HepG2 (cell line): ENCODE data around the gene TECTA. TPM values are rescaled to one million over a fixed set of nuclear protein-coding genes. Genes with fewer than 3 reads are reported as not detected.
A peak's percentile ranks its signal among the peaks of the same experiment; 100 is the strongest.

Experiments
- FOSL2 ChIP-seq: sonication (generic); formaldehyde crosslinking; IDR thresholded peaks from 2 replicates; pipeline ENCODE4 v1.4.0; 2020; ENCODE audit warnings: missing genetic modification reagents
- FOXC1 ChIP-seq: sonication (generic); formaldehyde crosslinking; IDR thresholded peaks from 2 replicates; pipeline ENCODE4 v1.8.0; 2022; ENCODE audit warnings: mild to moderate bottlenecking, missing genetic modification reagents, borderline replicate concordance
- FOXK2 ChIP-seq: fragments of 450-650 bp; IDR thresholded peaks from 2 replicates; pipeline ENCODE4 v1.6.1; 2016
- HNF4A ChIP-seq: sonication (generic); formaldehyde crosslinking; IDR thresholded peaks from 2 replicates; pipeline ENCODE4 v1.4.0; 2020; ENCODE audit warnings: missing genetic modification reagents
- ISL2 ChIP-seq: sonication (generic); formaldehyde crosslinking; IDR thresholded peaks from 2 replicates; pipeline ENCODE4 v1.5.0; 2020; ENCODE audit warnings: missing genetic modification reagents
- MAFF ChIP-seq: IDR thresholded peaks from 2 replicates; pipeline ENCODE4 v1.6.1; 2011; ENCODE audit warnings: low read depth, low read length, improper control_type of control experiment
- MIER2 ChIP-seq: IDR thresholded peaks from 2 replicates; pipeline ENCODE4 v1.6.1; 2016; ENCODE audit warnings: missing biosample characterization, missing genetic modification reagents
- NCOR1 ChIP-seq: fragments of 200-600 bp; sonication (generic); IDR thresholded peaks from 2 replicates; pipeline ENCODE4 v1.7.0; 2017; ENCODE audit warnings: antibody characterized with exemption, low read length, borderline replicate concordance
- RXRB ChIP-seq: IDR thresholded peaks from 2 replicates; pipeline ENCODE4 v1.6.1; 2016; ENCODE audit warnings: borderline replicate concordance, missing genetic modification reagents, missing compliant biosample characterization
- TBX3 ChIP-seq: fragments of 450-650 bp; IDR thresholded peaks from 2 replicates; pipeline ENCODE4 v1.6.1; 2017; ENCODE audit warnings: antibody characterized with exemption, mild to moderate bottlenecking, inconsistent platforms, borderline replicate concordance
- ZFP37 ChIP-seq: sonication (generic); formaldehyde crosslinking; IDR thresholded peaks from 2 replicates; pipeline ENCODE4 v1.4.0; 2020; ENCODE audit warnings: missing genetic modification reagents, borderline replicate concordance
- ZFP90 ChIP-seq: sonication (generic); formaldehyde crosslinking; IDR thresholded peaks from 2 replicates; pipeline ENCODE4 v1.8.0; 2022; ENCODE audit warnings: missing genetic modification reagents, mild to moderate bottlenecking, inconsistent platforms, borderline replicate concordance
- ZNF205 ChIP-seq: IDR thresholded peaks from 2 replicates; pipeline ENCODE4 v1.6.1; 2018; ENCODE audit warnings: missing biosample characterization, missing genetic modification reagents
- polyA plus RNA-seq, 8 experiments: library from polyadenylated mRNA; depleted of rRNA in 3 of 8; stranded (reverse) in 7 of 8; unstranded in 1 of 8; fragments of >200 nt; fragmentation: Illumina TruSeq in 4 of 8; extraction: Trizol in 4 of 8; gene quantifications; 2 replicates each; pipeline versions ENCODE4 v1.2.1 to v1.2.3, GENCODE V29; 2011 to 2016; ENCODE audit warnings: low read depth in 4 of 8, missing spikeins in 1 of 8, mixed read lengths in 1 of 8; ENCODE audit not compliant: insufficient read depth in 1 of 8
- total RNA-seq, 5 experiments: library from RNA; depleted of rRNA; stranded (reverse); fragments of >200 nt; fragmentation: Illumina TruSeq; extraction: Trizol; gene quantifications; 2 replicates each; pipeline ENCODE4 v1.2.3, GENCODE V29; 2016; ENCODE audit warnings: low read depth in 1 of 5
- TF ChIP-seq, protein P1 (sequence below): sonication (generic); formaldehyde crosslinking; IDR thresholded peaks from 2 replicates; pipeline ENCODE4 v1.5.1; 2020; ENCODE audit warnings: mild to moderate bottlenecking, missing genetic modification reagents, moderate library complexity
- TF ChIP-seq, protein P2 (sequence below): sonication (generic); formaldehyde crosslinking; IDR thresholded peaks from 2 replicates; pipeline ENCODE4 v1.4.0; 2020; ENCODE audit warnings: missing genetic modification reagents
- TF ChIP-seq, protein P3 (sequence below): sonication (generic); formaldehyde crosslinking; IDR thresholded peaks from 2 replicates; pipeline ENCODE4 v1.5.0; 2020; ENCODE audit warnings: mild to moderate bottlenecking, missing genetic modification reagents, borderline replicate concordance
- TF ChIP-seq, protein P4 (sequence below): sonication (generic); formaldehyde crosslinking; IDR thresholded peaks from 2 replicates; pipeline ENCODE4 v1.4.0; 2020; ENCODE audit warnings: mild to moderate bottlenecking, missing genetic modification reagents
- TF ChIP-seq, protein P5 (sequence below): sonication (generic); formaldehyde crosslinking; conservative IDR thresholded peaks from 2 replicates; pipeline ENCODE4 v1.4.0; 2020; ENCODE audit warnings: missing genetic modification reagents
- TF ChIP-seq, protein P6 (sequence below): IDR thresholded peaks from 2 replicates; pipeline ENCODE4 v1.6.1; 2016; ENCODE audit warnings: mild to moderate bottlenecking
- TF ChIP-seq, protein P7 (sequence below): sonication (generic); formaldehyde crosslinking; IDR thresholded peaks from 2 replicates; pipeline ENCODE4 v1.4.0; 2020; ENCODE audit warnings: missing genetic modification reagents, low read depth, mild to moderate bottlenecking, borderline replicate concordance

Gene TECTA
- total and polyA plus RNA-seq, 2 of the 13 experiments (the other 11 are each of a cell fraction or from before 2014, with no cell fraction given), result 0.04 to 0.17 TPM

DNA sequence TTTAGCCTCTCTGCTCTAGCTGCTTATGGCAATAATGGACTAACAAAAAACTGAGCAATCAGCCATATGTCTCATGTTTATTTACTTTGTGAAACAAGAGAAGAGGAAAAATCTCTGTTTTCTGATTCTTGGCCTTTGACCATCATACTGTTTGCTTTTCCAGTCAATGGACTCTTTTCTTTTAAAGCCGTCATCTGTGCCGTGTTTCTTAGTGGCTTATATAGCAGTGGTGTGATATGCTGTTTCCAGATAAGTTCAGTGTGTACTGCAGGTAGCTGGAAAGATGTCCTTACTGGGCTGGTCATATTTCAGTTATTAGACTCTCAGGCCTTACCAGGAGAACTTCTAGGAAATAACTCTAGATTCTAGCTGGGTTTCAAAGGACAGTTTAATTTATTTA is 33.6 kb upstream of the TECTA start (continued):
- TF ChIP-seq, protein P1, sequence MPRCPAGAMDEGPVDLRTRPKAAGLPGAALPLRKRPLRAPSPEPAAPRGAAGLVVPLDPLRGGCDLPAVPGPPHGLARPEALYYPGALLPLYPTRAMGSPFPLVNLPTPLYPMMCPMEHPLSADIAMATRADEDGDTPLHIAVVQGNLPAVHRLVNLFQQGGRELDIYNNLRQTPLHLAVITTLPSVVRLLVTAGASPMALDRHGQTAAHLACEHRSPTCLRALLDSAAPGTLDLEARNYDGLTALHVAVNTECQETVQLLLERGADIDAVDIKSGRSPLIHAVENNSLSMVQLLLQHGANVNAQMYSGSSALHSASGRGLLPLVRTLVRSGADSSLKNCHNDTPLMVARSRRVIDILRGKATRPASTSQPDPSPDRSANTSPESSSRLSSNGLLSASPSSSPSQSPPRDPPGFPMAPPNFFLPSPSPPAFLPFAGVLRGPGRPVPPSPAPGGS, result no peak
- TF ChIP-seq, protein P2, sequence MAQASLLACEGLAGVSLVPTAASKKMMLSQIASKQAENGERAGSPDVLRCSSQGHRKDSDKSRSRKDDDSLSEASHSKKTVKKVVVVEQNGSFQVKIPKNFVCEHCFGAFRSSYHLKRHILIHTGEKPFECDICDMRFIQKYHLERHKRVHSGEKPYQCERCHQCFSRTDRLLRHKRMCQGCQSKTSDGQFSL, result no peak
- TF ChIP-seq MIER2 (CRISPR knock-in tag) (no peak), ZFP37 (CRISPR knock-in tag) (no peak), HNF4A (CRISPR knock-in tag) (peak; percentile 89), ZFP90 (CRISPR knock-in tag) (0 out of 2 replicates have a peak, but pooled peaks have one; percentile 18), RXRB (peak; percentile 85), FOXC1 (CRISPR knock-in tag) (no peak), ZNF205 (0 out of 2 replicates have a peak, but pooled peaks have one; percentile 34), FOSL2 (CRISPR knock-in tag) (0 out of 2 replicates have a peak, but pooled peaks have one; percentile 21), ISL2 (CRISPR knock-in tag) (peak; percentile 70), FOXK2 (peak; percentile 89), MAFF (0 out of 2 replicates have a peak, but pooled peaks have one; percentile 10), TBX3 (peak; percentile 73; the same call in 1 of the 2 replicates), NCOR1 (peak; percentile 88; the same call in 1 of the 2 replicates)
- TF ChIP-seq, protein P3, sequence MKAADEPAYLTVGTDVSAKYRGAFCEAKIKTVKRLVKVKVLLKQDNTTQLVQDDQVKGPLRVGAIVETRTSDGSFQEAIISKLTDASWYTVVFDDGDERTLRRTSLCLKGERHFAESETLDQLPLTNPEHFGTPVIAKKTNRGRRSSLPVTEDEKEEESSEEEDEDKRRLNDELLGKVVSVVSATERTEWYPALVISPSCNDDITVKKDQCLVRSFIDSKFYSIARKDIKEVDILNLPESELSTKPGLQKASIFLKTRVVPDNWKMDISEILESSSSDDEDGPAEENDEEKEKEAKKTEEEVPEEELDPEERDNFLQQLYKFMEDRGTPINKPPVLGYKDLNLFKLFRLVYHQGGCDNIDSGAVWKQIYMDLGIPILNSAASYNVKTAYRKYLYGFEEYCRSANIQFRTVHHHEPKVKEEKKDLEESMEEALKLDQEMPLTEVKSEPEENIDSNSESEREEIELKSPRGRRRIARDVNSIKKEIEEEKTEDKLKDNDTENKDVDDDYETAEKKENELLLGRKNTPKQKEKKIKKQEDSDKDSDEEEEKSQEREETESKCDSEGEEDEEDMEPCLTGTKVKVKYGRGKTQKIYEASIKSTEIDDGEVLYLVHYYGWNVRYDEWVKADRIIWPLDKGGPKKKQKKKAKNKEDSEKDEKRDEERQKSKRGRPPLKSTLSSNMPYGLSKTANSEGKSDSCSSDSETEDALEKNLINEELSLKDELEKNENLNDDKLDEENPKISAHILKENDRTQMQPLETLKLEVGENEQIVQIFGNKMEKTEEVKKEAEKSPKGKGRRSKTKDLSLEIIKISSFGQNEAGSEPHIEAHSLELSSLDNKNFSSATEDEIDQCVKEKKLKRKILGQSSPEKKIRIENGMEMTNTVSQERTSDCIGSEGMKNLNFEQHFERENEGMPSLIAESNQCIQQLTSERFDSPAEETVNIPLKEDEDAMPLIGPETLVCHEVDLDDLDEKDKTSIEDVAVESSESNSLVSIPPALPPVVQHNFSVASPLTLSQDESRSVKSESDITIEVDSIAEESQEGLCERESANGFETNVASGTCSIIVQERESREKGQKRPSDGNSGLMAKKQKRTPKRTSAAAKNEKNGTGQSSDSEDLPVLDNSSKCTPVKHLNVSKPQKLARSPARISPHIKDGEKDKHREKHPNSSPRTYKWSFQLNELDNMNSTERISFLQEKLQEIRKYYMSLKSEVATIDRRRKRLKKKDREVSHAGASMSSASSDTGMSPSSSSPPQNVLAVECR (CRISPR knock-in tag), result peak; percentile 28; the same call in 1 of the 2 replicates
- TF ChIP-seq, protein P4, sequence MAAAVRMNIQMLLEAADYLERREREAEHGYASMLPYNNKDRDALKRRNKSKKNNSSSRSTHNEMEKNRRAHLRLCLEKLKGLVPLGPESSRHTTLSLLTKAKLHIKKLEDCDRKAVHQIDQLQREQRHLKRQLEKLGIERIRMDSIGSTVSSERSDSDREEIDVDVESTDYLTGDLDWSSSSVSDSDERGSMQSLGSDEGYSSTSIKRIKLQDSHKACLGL (CRISPR knock-in tag), result no peak
- TF ChIP-seq, protein P5, sequence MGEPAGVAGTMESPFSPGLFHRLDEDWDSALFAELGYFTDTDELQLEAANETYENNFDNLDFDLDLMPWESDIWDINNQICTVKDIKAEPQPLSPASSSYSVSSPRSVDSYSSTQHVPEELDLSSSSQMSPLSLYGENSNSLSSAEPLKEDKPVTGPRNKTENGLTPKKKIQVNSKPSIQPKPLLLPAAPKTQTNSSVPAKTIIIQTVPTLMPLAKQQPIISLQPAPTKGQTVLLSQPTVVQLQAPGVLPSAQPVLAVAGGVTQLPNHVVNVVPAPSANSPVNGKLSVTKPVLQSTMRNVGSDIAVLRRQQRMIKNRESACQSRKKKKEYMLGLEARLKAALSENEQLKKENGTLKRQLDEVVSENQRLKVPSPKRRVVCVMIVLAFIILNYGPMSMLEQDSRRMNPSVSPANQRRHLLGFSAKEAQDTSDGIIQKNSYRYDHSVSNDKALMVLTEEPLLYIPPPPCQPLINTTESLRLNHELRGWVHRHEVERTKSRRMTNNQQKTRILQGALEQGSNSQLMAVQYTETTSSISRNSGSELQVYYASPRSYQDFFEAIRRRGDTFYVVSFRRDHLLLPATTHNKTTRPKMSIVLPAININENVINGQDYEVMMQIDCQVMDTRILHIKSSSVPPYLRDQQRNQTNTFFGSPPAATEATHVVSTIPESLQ (CRISPR knock-in tag), result no peak
- TF ChIP-seq, protein P6, sequence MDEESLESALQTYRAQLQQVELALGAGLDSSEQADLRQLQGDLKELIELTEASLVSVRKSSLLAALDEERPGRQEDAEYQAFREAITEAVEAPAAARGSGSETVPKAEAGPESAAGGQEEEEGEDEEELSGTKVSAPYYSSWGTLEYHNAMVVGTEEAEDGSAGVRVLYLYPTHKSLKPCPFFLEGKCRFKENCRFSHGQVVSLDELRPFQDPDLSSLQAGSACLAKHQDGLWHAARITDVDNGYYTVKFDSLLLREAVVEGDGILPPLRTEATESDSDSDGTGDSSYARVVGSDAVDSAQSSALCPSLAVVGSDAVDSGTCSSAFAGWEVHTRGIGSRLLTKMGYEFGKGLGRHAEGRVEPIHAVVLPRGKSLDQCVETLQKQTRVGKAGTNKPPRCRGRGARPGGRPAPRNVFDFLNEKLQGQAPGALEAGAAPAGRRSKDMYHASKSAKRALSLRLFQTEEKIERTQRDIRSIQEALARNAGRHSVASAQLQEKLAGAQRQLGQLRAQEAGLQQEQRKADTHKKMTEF (CRISPR knock-in tag), result peak; percentile 64
- TF ChIP-seq, protein P7, sequence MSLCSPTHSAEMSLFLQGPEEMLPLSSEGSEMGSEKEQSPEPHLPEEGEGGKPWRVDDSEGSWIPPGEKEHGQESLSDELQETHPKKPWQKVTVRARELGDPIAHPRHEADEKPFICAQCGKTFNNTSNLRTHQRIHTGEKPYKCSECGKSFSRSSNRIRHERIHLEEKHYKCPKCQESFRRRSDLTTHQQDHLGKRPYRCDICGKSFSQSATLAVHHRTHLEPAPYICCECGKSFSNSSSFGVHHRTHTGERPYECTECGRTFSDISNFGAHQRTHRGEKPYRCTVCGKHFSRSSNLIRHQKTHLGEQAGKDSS (CRISPR knock-in tag), result no peak
